ENCODE data around the gene CLEC4A.
"Not testable (repeated sequence)": the region's sequence is repeated elsewhere in the genome, so short reads cannot be mapped to it uniquely, and the experiment has no call there.

GRCh38 chr12:8182923-8183322, 59.5 kb downstream of the CLEC4A start:
- TF ChIP-seq CTCF, EZH2 (IDR thresholded peaks at IDR 0.05): not testable (repeated sequence)
